Measurements from ENCODE around the gene DLK2.

- TF ChIP-seq CTCF (IDR thresholded peaks at IDR 0.05 in 8 of 11, conservative IDR thresholded peaks at IDR 0.05 in 3 of 11) (no peak), POLR2A (IDR thresholded peaks at IDR 0.05) (no peak)
Observed at GRCh38 chr6:43448916-43449315, 6.4 kb downstream of the DLK2 start.

Measured in spleen (tissue), 7 donors.